Smooth muscle cell (in vitro differentiated cells): ENCODE results near the gene ARNT2. TPM values are rescaled to one million over a fixed set of nuclear protein-coding genes. Genes with fewer than 3 reads are reported as not detected.

Experiments used
- DNase-seq: peaks from one replicate; lab custom pipeline; 2025; ENCODE audit not compliant: unreplicated experiment; lab: John Stamatoyannopoulos, UW
- H2AFZ ChIP-seq: fragments of 200-600 bp; sonication (generic); 2 replicates; pipeline ENCODE4 v1.6.0; 2016; ENCODE audit warnings: antibody characterized with exemption, low read depth, mild to moderate bottlenecking
- H3F3A ChIP-seq: fragments of 200-600 bp; sonication (generic); 2 replicates; pipeline ENCODE4 v1.6.0; 2017; ENCODE audit warnings: antibody characterized with exemption, low read depth
- H3K27ac ChIP-seq: fragments of 200-600 bp; sonication (generic); 2 replicates; pipeline ENCODE4 v1.5.1; 2016; ENCODE audit warnings: low read depth, mild to moderate bottlenecking
- H3K27me3 ChIP-seq: fragments of 200-600 bp; sonication (generic); 2 replicates; pipeline ENCODE4 v1.6.1; 2016; ENCODE audit warnings: low read depth, mild to moderate bottlenecking
- H3K36me3 ChIP-seq: fragments of 200-600 bp; sonication (generic); 2 replicates; pipeline ENCODE4 v1.5.1; 2016; ENCODE audit warnings: low read depth
- H3K4me1 ChIP-seq: fragments of 200-600 bp; sonication (generic); 2 replicates; pipeline ENCODE4 v1.5.1; 2016; ENCODE audit warnings: low read depth
- H3K4me2 ChIP-seq: fragments of 200-600 bp; sonication (generic); 2 replicates; pipeline ENCODE4 v1.6.0; 2016; ENCODE audit warnings: mild to moderate bottlenecking
- H3K4me3 ChIP-seq: fragments of 200-600 bp; sonication (generic); 2 replicates; pipeline ENCODE4 v1.5.1; 2016; ENCODE audit warnings: mild to moderate bottlenecking
- H3K79me2 ChIP-seq: fragments of 200-600 bp; sonication (generic); 2 replicates; pipeline ENCODE4 v1.6.0; 2016; ENCODE audit warnings: low read depth, mild to moderate bottlenecking
- H3K9ac ChIP-seq: fragments of 200-600 bp; sonication (generic); 2 replicates; pipeline ENCODE4 v1.6.0; 2016; ENCODE audit warnings: low read depth
- H3K9me3 ChIP-seq: fragments of 200-600 bp; sonication (generic); replicated peaks from 2 replicates; pipeline ENCODE4 v1.5.1; 2016; ENCODE audit warnings: low read depth
- H4K20me1 ChIP-seq: fragments of 200-600 bp; sonication (generic); 2 replicates; pipeline ENCODE4 v1.6.0; 2016; ENCODE audit warnings: low read depth
- CTCF ChIP-seq: fragments of 200-600 bp; sonication (generic); IDR thresholded peaks from 2 replicates; pipeline ENCODE4 v1.5.1; 2017; ENCODE audit warnings: borderline replicate concordance, mild to moderate bottlenecking, antibody characterized with exemption; ENCODE audit not compliant: insufficient read depth, poor library complexity, severe bottlenecking
- WGBS: methylation state at CpG from one replicate; pipeline ENCODE4 v1.1.7; 2016; ENCODE audit warnings: low lambda C conversion rate; 5-methylcytosine and 5-hydroxymethylcytosine counted together
- polyA plus RNA-seq: library from polyadenylated mRNA; unstranded; fragments of >200 nt; fragmentation: Nextera tagmentation; extraction: Ambion mirVana; gene quantifications from 2 replicates; pipeline ENCODE4 v1.2.1, GENCODE V29; 2016
- total RNA-seq: library from RNA; depleted of rRNA; stranded (reverse); fragments of >200 nt; gene quantifications from 2 replicates; pipeline ENCODE4 v1.2.3, GENCODE V29; 2014

Gene ARNT2
- total and polyA plus RNA-seq, 2 experiments from 2014 or later = 0.55 to 2.8 TPM

GRCh38 chr15:80599359-80599758 lies 195.2 kb downstream of the ARNT2 start:
- 21% methylated on average over 1 of the region's 1 CpG for WGBS
- Histone ChIP-seq H3K4me3 (no peak overlapping the region), H3K27ac (no peak overlapping the region), H3K9ac (no peak overlapping the region), H3K9me3 (no peaks in the 10 kb centered on the region), H3K36me3 (no peaks in the 10 kb centered on the region), H3K79me2 (no peaks in the 10 kb centered on the region), H3K4me2 (no peak overlapping the region), H2AFZ (no peak overlapping the region), H3K27me3 (no peaks in the 10 kb centered on the region), H3F3A (no peaks in the 10 kb centered on the region), H3K4me1 (no peaks in the 10 kb centered on the region), H4K20me1 (no peaks in the 10 kb centered on the region)
- no peak for TF ChIP-seq CTCF
- no peak for DNase-seq

GRCh38 chr15:80600626-80601025 lies 196.4 kb downstream of the ARNT2 start:
- H3K27me3 ChIP-seq = no peaks in the 10 kb centered on the region
- TF ChIP-seq CTCF = no peak
- H3K4me3 ChIP-seq = no peak overlapping the region
- no peak for DNase-seq
- no peaks in the 10 kb centered on the region for H3K4me1 ChIP-seq
- no peaks in the 10 kb centered on the region for H3K79me2 ChIP-seq
- H4K20me1 ChIP-seq = no peaks in the 10 kb centered on the region
- H3F3A ChIP-seq = no peaks in the 10 kb centered on the region
- no peaks in the 10 kb centered on the region for H3K36me3 ChIP-seq
- no peak overlapping the region for H3K27ac ChIP-seq
- no peak overlapping the region for H3K4me2 ChIP-seq
- no peaks in the 10 kb centered on the region for H3K9me3 ChIP-seq
- no peak overlapping the region for H2AFZ ChIP-seq
- H3K9ac ChIP-seq = no peak overlapping the region
- WGBS = 95% methylated on average over 3 of the region's 3 CpGs

- H4K20me1 ChIP-seq = no peaks in the 10 kb centered on the region
- no peak overlapping the region for H3K9ac ChIP-seq
- no peak for DNase-seq
- no peak overlapping the region for H3K4me2 ChIP-seq
- no peaks in the 10 kb centered on the region for H3K27me3 ChIP-seq
- no peaks in the 10 kb centered on the region for H3K36me3 ChIP-seq
- 84% methylated on average over 4 of the region's 4 CpGs for WGBS
- H3F3A ChIP-seq = no peaks in the 10 kb centered on the region
- H3K9me3 ChIP-seq = no peaks in the 10 kb centered on the region
- no peak overlapping the region for H2AFZ ChIP-seq
- TF ChIP-seq CTCF = no peak
- no peak overlapping the region for H3K4me3 ChIP-seq
- no peak overlapping the region for H3K27ac ChIP-seq
- no peaks in the 10 kb centered on the region for H3K4me1 ChIP-seq
- H3K79me2 ChIP-seq = no peaks in the 10 kb centered on the region
These were observed 197.1 kb downstream of the ARNT2 start for GRCh38 chr15:80601256-80601655.
